ENCODE data around the gene OIT3. TPM values are rescaled to one million over a fixed set of nuclear protein-coding genes. Genes with fewer than 3 reads are reported as not detected.

OIT3 gene
- total and polyA plus RNA-seq, 2 of the 4 experiments (the other 2 are of a cell fraction): not detected

DNA sequence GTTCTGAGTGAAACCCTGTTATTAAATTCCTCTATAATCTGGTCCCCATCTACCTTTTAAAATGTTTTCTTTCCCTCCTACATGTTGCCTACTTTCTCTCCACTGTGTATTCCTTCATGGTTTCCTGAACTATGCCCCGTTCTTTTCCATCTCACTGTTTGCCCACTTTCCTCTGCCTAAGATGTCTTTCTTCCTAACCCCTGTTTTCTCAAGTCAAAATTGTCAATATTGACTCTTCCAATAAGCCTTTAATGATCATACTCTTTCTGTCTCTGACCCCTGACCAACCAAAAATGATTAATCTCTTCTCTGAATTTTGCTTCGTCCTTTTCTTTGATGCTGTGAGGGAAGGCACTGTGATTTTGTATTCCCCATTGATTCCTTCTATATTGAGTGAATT lies 30.6 kb upstream of the OIT3 start:
- Histone ChIP-seq H3K79me1 (ENCODE audit: low read depth in 1 of 2, low read length in 2 of 2) (peaks cover 3 to 5% of the 10 kb centered on the region in 2 experiments; a peak in 2 of 4 replicates), H2BK20ac (ENCODE audit: low read depth, low read length) (no peak overlapping the region), H3K4ac (ENCODE audit: low read depth, low read length) (no peak overlapping the region), H2BK120ac (ENCODE audit: low read depth, low read length) (no peak overlapping the region), H2AFZ (replicated peaks; ENCODE audit: low read length, poor library complexity) (no peak overlapping the region), H3K27ac (ENCODE audit: insufficient read depth, low read length) (no peak overlapping the region), H3K27me3 (ENCODE audit: control insufficient read depth, insufficient read depth, low read length) (no peaks in the 10 kb centered on the region), H2BK5ac (ENCODE audit: low read depth, low read length, poor library complexity, severe bottlenecking) (no peak overlapping the region), H4K20me1 (ENCODE audit: insufficient read depth, low read length) (no peaks in the 10 kb centered on the region), H3K18ac (ENCODE audit: low read depth, low read length) (no peak overlapping the region), H3K36me3 (ENCODE audit: control insufficient read depth, insufficient read depth, low read length) (peaks cover 13% of the 10 kb centered on the region), H3K9ac (ENCODE audit: low read depth, low read length) (no peak overlapping the region), H3K9me3 (ENCODE audit: control insufficient read depth, insufficient read depth, low read length) (no peaks in the 10 kb centered on the region), H3K9me1 (ENCODE audit: insufficient read depth, low read length) (no peaks in the 10 kb centered on the region), H2BK15ac (ENCODE audit: low read depth, low read length) (no peak overlapping the region), H3K23ac (ENCODE audit: low read depth, low read length) (no peak overlapping the region), H3K4me2 (ENCODE audit: low read depth, low read length) (no peak overlapping the region), H3K4me3 (ENCODE audit: insufficient read depth, low read depth, low read length) (no peak overlapping the region), H3K4me1 (ENCODE audit: control insufficient read depth, insufficient read depth, low read length) (no peaks in the 10 kb centered on the region), H4K91ac (ENCODE audit: insufficient read depth, low read depth, low read length) (no peak overlapping the region), H3K56ac (ENCODE audit: extremely low read depth, insufficient read depth, low read length) (no peak overlapping the region), H2AK5ac (ENCODE audit: low read depth, low read length) (no peak overlapping the region), H4K5ac (ENCODE audit: low read depth, low read length) (no peak overlapping the region), H3K14ac (replicated peaks; ENCODE audit: low read depth, low read length) (no peak overlapping the region), H4K8ac (ENCODE audit: low read depth in 2 of 2, low read length in 2 of 2) (no peak overlapping the region), H2AK9ac (replicated peaks; ENCODE audit: low read depth, low read length, poor library complexity) (no peak overlapping the region)
- CTCF ChIA-PET: no interaction called here
- POLR2A ChIA-PET (ENCODE audit: unreplicated experiment): no interaction called here
- in situ Hi-C loops (cut with MboI; ENCODE audit: low sequenced_read_pairs) (no loop called here), dilution Hi-C loops (cut with HindIII; ENCODE audit: low sequenced_read_pairs, unreplicated experiment) (no loop called here), intact Hi-C loops (cut with micrococcal nuclease) (no loop called here)
- ATAC-seq (ENCODE audit: low read depth) (no peak), DNase-seq (no peak)
- WGBS, 2 experiments (ENCODE audit: extremely low coverage in 2 of 2, insufficient read length in 1 of 2): 100% methylated on average over 1 of the region's 2 CpGs; no CpG with 5 or more reads in 1 of the 2 experiments
- no peak for TF ChIP-seq CEBPB (IDR thresholded peaks at IDR 0.05; ENCODE audit: low read depth, low read length)
- no TSS peak for BruUV-seq (replicated peaks)
